Activated T-cell treated with anti-CD3 and anti-CD28 coated beads, Interleukin-2, amount 50 U/mL, for 4 hours (primary cell): ENCODE data around the gene SNAI1. TPM values are rescaled to one million over a fixed set of nuclear protein-coding genes. Genes with fewer than 3 reads are reported as not detected.
A peak's percentile ranks its signal among the peaks of the same experiment; 100 is the strongest.
"Not testable (repeated sequence)": the region's sequence is repeated elsewhere in the genome, so short reads cannot be mapped to it uniquely, and the experiment has no call there.

Experiments used
- ATAC-seq, 2 donors: fragments of 200-7000 bp; cut with Tn5 transposase; one replicate each; pipeline ENCODE4 v1.10.0; 2021
- DNase-seq: peaks from one replicate; pipeline ENCODE4 v3.0.0-alpha.2; 2020
- H3K27me3 Mint-ChIP-seq: one replicate; pipeline ENCODE4 v1.8.0; 2021; ENCODE audit warnings: low read depth, mixed read lengths
- H3K36me3 Mint-ChIP-seq: one replicate; pipeline ENCODE4 v1.8.0; 2022; ENCODE audit warnings: mixed read lengths; ENCODE audit not compliant: insufficient read depth
- H3K4me1 Mint-ChIP-seq: one replicate; pipeline ENCODE4 v1.8.0; 2021; ENCODE audit warnings: low read depth, mixed read lengths
- H3K4me3 Mint-ChIP-seq: one replicate; pipeline ENCODE4 v1.8.0; 2021; ENCODE audit warnings: mild to moderate bottlenecking, moderate library complexity, mixed read lengths
- H3K9me3 Mint-ChIP-seq: one replicate; pipeline ENCODE4 v1.8.0; 2021; ENCODE audit warnings: mixed read lengths
- total RNA-seq, 3 donors: library from RNA; stranded (reverse); gene quantifications; one replicate each; pipeline ENCODE4 v1.2.1, GENCODE V29; 2021

Gene SNAI1
- total RNA-seq, 3 donors from 2014 or later = 1.1 to 1.8 (median 1.3) TPM

DNA sequence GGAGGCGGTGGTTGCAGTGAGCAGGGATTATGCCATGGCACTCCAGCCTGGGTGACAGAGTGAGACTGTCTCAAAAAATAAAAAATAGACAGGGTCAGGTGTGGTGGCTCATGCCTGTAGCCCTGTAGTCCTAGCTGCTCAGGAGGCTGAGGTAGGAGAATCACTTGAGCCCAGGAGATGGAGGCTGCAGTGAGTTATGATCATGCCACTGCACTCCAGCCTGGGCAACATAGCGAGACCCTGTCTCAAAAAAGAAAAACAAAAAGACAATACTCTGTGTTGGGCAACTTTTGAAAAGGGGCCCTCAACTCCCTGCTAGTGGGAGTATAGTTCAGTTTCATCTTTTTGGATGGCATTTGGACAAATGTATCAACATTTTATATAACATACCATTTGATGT lies 5.0 kb upstream of the SNAI1 start:
- not testable (repeated sequence) for H3K4me1 Mint-ChIP-seq, DNase-seq, H3K9me3 Mint-ChIP-seq, ATAC-seq, H3K27me3 Mint-ChIP-seq, H3K36me3 Mint-ChIP-seq, H3K4me3 Mint-ChIP-seq

DNA sequence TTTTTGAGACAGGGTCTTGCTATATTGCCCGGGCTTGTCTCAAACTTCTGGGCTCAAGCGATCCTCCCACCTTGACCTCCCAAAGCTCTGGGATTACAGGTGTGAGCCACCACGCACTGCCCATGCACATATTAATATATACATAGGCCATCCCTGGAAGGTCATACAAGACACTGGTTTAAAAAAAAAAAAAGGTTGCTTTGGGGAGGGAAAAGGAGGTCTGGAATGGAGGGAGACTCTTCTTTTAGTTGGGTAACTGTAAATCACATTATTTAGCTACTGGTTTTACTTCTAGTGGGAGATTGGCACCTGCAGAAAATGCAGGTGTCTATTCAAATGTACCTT lies 4.1 kb upstream of the SNAI1 start:
- H3K9me3 Mint-ChIP-seq = no peaks in the 10 kb centered on the region
- peaks cover 17% of the 10 kb centered on the region for H3K4me1 Mint-ChIP-seq
- no peak overlapping the region for H3K4me3 Mint-ChIP-seq
- H3K27me3 Mint-ChIP-seq = no peaks in the 10 kb centered on the region
- DNase-seq (no peak), ATAC-seq (no peak)
- H3K36me3 Mint-ChIP-seq = no peaks in the 10 kb centered on the region

DNA sequence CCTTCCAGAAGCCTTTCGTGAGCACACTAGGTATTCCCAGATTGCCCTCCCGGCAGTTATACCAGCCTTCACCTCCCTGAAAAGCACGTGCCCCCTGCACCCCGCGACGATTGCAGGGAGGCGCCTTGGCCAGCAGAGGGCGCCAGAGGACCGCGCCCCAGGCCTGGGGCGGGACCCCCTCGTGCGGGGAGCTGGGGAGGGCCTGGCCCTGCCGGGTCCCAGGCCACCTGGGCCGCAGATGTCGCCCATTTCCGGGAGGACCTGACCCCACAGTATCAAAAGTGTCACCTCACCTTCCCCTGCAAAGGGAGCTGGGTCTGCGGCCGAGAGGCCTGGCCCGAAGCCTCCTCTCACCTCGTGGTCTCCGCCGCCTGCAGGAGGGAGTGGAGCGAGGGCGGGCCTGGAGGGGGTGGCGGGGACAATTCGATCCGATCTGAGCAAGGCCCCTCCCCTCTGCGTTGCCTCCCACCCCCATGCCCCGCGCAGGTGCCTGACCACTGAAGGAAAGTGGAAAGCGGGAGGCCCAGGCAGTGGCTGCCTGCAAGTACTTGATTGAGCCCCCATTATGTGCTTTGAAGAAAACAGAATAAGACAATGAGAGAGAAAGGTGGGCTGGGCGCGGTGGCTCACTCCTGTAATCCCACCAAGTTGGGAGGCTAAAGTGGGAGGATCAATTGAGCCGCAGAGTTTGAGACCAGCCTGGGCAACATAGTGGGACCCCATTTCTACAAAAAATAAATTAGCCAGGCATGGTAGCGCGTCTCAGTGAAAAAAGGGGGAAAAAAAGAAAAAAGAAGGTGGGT lies 3.5 kb upstream of the SNAI1 start:
- DNase-seq = peak; percentile 65
- ATAC-seq = peak; percentile 58 to 63
- H3K27me3 Mint-ChIP-seq = no peaks in the 10 kb centered on the region
- H3K4me3 Mint-ChIP-seq = no peak overlapping the region
- no peaks in the 10 kb centered on the region for H3K9me3 Mint-ChIP-seq
- no peaks in the 10 kb centered on the region for H3K36me3 Mint-ChIP-seq
- peaks cover 19% of the 10 kb centered on the region for H3K4me1 Mint-ChIP-seq

DNA sequence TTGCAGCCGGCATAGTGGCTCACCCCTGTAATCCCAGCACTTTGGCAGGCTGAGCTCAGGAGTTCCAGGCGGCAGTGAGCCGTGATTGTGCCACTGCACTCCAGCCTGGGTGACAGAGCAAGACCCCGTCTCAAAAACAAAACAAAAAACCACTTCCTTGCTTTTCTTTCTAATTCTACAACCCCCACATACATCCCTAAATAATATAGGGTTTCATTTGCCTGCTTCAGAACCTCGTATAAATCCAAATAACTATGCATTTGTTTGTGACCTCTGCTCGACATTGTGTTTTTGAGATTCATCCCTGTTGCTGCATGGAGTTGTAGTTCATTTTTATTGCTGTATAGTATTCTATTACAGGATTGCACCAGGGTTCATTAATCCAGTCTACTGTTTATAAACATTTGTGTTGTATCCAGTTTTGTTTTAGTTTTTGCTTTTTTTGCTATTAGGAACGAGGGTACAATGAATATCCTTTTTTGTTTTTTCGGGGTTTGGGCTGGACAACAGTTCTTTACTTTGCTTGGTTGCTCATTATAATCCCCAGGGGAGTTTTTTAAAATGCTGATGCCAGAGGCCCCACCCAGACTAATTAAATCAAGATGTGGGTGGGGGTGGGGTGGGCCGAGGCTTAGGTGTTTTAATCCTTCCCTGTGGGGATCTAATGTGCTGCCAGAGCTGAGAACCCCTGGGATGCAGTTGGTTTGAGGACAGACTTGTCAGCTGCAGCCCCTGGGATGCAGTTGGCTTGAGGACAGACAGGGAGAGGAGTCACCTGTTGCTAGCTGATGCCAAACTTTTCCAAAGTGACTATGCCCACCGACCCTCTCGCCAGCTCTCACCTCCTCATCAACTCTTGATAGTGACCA lies 2.4 kb upstream of the SNAI1 start:
- no peaks in the 10 kb centered on the region for H3K27me3 Mint-ChIP-seq
- H3K4me3 Mint-ChIP-seq = no peak overlapping the region
- no peak for DNase-seq
- ATAC-seq = no peak
- peaks cover 19% of the 10 kb centered on the region for H3K4me1 Mint-ChIP-seq
- no peaks in the 10 kb centered on the region for H3K9me3 Mint-ChIP-seq
- no peaks in the 10 kb centered on the region for H3K36me3 Mint-ChIP-seq

DNA sequence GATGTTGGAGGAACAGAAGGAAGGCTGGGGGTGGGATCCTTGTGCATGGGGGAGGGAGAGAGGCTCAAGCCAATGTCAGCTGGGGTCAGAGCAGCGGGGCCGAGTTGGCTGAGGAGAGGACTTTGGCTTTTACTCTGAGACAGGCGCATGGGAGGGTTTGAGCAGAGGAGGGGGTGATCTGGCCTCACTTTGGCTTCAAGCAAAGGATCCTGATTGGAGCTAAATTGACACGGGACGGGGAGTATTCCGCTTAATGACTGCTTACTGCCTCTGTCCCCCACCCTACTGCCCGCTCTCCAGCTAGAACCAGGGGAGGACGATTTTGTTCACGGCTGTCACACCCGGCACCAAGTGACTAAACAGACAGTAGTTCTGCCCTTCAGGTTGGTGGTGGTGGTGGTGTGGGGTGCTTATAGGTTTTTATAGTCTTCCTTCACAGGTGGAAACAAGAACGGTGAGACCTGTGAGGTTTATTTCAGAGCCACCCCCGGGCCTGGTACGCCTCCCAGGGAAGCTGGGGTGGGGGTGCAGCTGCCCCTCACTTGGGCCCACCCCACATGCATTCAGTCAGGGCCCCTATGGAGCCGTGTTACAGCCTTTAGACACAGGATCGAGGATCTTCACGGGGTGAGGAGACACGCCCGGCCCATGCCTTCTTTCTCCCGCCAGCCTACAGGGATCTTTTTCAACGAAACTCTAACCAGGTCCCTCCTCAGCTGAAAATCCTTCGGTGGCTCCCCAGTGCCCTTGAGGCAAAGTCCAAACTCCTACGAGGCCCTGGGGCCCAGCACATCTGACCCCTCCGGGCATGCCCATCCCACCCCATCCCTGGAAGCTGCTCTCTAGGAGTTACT lies 1.3 kb upstream of the SNAI1 start:
- H3K36me3 Mint-ChIP-seq = no peaks in the 10 kb centered on the region
- ATAC-seq (no peak), DNase-seq (no peak)
- H3K4me1 Mint-ChIP-seq = peaks cover 19% of the 10 kb centered on the region
- H3K4me3 Mint-ChIP-seq = peak overlapping the region; percentile 71
- H3K9me3 Mint-ChIP-seq = no peaks in the 10 kb centered on the region
- H3K27me3 Mint-ChIP-seq = no peaks in the 10 kb centered on the region

DNA sequence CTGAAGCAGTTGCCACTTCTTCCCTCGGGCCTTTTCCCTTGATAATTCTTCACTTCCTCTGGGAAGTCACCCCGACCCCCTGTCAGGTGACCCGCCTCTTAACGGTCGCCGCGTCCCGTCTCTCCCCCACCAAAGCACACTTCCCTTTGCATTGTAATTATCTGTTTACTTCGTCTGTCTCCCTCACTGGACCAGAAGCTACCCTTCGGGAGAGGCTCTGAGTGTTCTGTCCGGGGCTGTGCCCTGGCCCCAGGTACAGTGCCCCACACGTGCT lies 771 bp upstream of the SNAI1 start:
- peaks cover 19% of the 10 kb centered on the region for H3K4me1 Mint-ChIP-seq
- peak overlapping the region; percentile 71 for H3K4me3 Mint-ChIP-seq
- no peaks in the 10 kb centered on the region for H3K27me3 Mint-ChIP-seq
- DNase-seq (peak; percentile 7), ATAC-seq (no peak)
- no peaks in the 10 kb centered on the region for H3K9me3 Mint-ChIP-seq
- no peaks in the 10 kb centered on the region for H3K36me3 Mint-ChIP-seq

DNA sequence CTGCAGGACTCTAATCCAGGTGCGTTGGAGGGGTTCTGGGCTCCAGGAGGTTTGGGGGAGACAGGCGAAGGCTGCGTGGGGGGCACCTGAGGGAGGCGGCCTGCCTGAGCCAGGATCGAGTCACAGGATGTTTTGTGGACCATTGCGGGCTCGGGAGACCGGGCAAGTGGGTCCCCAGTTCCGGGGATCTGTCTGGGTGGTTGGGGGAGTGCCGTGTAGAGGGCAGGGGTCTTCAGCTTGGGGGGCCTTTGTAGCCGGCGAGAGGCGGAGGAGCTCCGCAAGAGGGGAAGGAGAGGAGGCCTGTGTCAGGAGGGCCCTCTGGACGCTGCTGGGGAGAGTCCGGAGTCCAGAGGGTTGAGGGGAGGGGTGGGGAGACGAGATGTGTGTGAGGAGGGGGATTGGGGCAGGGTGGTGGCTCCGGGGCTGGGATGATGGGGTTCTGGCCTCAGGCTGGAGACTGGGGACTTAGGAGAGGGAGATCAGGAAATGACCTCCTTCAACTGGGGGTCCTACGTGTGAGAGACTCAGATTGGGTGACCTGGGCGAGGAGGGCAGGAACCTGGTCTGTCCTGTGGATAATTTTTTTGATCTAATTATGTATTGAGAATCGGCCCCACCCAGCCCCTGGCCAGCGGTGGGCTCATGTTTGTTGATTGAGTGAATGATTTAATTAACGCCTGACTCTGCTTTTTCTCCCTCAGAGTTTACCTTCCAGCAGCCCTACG lies 505 bp downstream of the SNAI1 start:
- H3K36me3 Mint-ChIP-seq = no peaks in the 10 kb centered on the region
- H3K27me3 Mint-ChIP-seq = no peaks in the 10 kb centered on the region
- peak overlapping the region; percentile 66 for H3K4me3 Mint-ChIP-seq
- DNase-seq = no peak
- no peaks in the 10 kb centered on the region for H3K9me3 Mint-ChIP-seq
- peaks cover 19% of the 10 kb centered on the region for H3K4me1 Mint-ChIP-seq
- ATAC-seq = peak; percentile 9 to 11

DNA sequence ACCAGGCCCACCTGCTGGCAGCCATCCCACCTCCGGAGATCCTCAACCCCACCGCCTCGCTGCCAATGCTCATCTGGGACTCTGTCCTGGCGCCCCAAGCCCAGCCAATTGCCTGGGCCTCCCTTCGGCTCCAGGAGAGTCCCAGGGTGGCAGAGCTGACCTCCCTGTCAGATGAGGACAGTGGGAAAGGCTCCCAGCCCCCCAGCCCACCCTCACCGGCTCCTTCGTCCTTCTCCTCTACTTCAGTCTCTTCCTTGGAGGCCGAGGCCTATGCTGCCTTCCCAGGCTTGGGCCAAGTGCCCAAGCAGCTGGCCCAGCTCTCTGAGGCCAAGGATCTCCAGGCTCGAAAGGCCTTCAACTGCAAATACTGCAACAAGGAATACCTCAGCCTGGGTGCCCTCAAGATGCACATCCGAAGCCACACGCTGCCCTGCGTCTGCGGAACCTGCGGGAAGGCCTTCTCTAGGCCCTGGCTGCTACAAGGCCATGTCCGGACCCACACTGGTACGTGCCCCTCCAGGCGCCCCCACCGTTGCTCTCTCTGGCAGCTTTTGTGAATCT lies 1.1 kb downstream of the SNAI1 start:
- peaks cover 19% of the 10 kb centered on the region for H3K4me1 Mint-ChIP-seq
- DNase-seq (no peak), ATAC-seq (no peak)

DNA sequence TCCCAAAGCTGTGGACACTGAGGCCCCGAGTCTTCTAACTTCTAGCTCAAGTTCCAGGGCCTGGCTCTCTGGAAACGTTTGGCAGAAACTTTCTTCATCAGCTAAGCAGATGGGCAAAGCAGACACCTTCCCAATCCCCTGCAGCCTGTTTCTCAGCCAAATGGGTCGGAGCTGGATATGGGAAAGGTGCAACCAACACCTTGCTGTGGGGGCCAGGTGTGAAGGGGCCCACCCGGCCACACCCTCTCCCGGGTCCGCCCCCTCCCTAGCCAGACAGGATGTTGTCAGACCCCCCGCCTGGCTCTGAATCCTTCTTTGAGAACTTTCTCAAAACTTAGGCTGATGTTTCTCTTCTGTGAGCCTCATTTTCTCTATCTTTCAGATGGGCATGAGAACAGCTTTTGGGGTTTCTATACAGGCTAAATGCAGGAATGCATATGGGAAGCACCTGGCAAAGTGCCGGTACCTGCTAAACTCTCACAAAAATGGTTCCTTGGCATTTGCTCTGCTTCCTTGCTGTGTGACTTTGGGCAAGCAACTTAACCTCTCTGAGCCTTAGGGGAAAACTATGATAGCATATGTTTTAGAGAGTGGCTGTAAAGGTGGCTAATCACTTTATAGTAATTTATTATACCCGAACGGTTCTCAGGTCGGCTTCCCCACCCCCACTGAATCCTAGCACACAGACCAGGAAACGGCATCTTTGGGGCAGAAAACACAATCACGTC lies 1.8 kb downstream of the SNAI1 start:
- H3K36me3 Mint-ChIP-seq = no peaks in the 10 kb centered on the region
- no peak for ATAC-seq
- no peak for DNase-seq
- H3K27me3 Mint-ChIP-seq = no peaks in the 10 kb centered on the region
- H3K9me3 Mint-ChIP-seq = no peaks in the 10 kb centered on the region
- H3K4me3 Mint-ChIP-seq = no peak overlapping the region
- peaks cover 19% of the 10 kb centered on the region for H3K4me1 Mint-ChIP-seq

More for the DNA sequence above, 1.1 kb downstream of the SNAI1 start:
- Mint-ChIP-seq H3K9me3 (no peaks in the 10 kb centered on the region), H3K36me3 (no peaks in the 10 kb centered on the region), H3K4me3 (peak overlapping the region; percentile 66), H3K27me3 (no peaks in the 10 kb centered on the region)

DNA sequence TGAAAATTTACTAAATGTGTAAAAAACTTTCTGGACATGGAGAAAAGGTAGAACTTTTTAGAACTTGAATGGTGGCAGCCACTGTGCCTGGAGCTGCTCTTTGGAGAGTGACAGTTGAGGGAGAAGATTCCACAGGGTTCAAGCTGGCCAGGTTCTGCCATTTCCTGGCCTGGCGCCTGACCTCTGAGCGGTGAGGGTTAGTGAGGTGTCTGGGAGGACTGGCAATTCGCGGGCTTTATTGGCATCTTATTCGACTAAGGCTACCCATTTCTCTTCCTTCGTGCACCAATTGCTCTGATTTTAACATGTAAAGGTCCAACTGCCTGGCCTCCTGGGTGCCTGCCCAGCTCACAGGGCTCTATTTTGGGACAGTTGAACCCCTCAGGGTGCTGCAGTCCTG lies 2.4 kb downstream of the SNAI1 start:
- Mint-ChIP-seq H3K4me3 (no peak overlapping the region), H3K4me1 (peaks cover 19% of the 10 kb centered on the region), H3K9me3 (no peaks in the 10 kb centered on the region), H3K36me3 (no peaks in the 10 kb centered on the region), H3K27me3 (no peaks in the 10 kb centered on the region)
- DNase-seq = no peak
- ATAC-seq = no peak

DNA sequence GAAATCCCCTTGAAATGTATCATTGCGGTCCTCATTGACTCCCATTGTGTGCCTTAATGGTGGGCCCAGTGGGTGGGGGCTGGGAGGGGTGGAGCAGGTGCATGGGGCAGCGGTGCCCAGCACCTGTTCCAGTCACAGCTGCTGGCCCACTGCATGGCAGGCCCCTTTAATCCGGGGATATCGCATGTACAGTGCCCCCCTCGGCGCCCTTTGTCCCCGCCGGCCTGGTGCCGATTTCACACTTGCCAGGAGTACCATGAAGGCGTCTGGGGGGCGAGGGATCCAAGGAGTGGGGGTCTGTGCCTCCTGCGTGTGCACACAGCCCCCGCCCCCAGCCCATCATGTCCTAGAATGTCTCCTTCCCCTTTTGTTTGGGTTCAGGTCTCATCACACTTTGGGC lies 2.8 kb downstream of the SNAI1 start:
- ATAC-seq = no peak
- DNase-seq = no peak
- no peaks in the 10 kb centered on the region for H3K9me3 Mint-ChIP-seq
- H3K36me3 Mint-ChIP-seq = no peaks in the 10 kb centered on the region
- H3K4me3 Mint-ChIP-seq = no peak overlapping the region
- H3K4me1 Mint-ChIP-seq = peaks cover 19% of the 10 kb centered on the region
- H3K27me3 Mint-ChIP-seq = no peaks in the 10 kb centered on the region

DNA sequence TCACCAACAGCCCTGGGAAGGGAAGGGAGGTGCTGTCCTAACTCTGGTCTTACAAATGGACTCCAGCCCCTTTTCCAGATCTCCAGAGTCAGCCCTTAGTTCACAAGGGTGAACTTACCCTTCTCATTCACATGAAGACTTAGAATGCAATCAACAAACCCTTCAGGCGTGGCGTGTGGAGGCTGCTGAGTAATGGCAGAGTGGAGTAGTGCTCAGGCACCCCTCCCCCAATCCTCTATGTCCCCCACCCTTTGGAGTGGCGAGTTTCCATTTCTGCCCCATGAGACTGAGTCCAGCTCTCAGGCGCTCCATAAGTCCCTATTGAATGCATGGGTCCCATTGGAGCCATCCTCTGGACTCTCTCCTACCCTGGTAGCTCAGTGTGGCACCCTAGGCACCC lies 3.3 kb downstream of the SNAI1 start:
- ATAC-seq (no peak), DNase-seq (no peak)
- Mint-ChIP-seq H3K36me3 (no peaks in the 10 kb centered on the region), H3K27me3 (no peaks in the 10 kb centered on the region), H3K4me1 (peaks cover 17% of the 10 kb centered on the region), H3K9me3 (no peaks in the 10 kb centered on the region), H3K4me3 (no peak overlapping the region)
